Daoy (cell line): ENCODE measurements around the gene PCK1. TPM values are rescaled to one million over a fixed set of nuclear protein-coding genes. Genes with fewer than 3 reads are reported as not detected.
A peak's percentile ranks its signal among the peaks of the same experiment; 100 is the strongest.
"Not testable (repeated sequence)": the region's sequence is repeated elsewhere in the genome, so short reads cannot be mapped to it uniquely, and the experiment has no call there.

Source experiments
- DNase-seq: peaks from one replicate; pipeline ENCODE4 v3.0.0-alpha.2; 2015; ENCODE audit warnings: low read depth
- total RNA-seq: library from RNA; depleted of rRNA; stranded (reverse); fragments of >200 nt; shearing (Covaris generic); gene quantifications from 2 replicates; pipeline ENCODE4 v1.2.3, GENCODE V29; 2014; rRNA removed

Gene PCK1
- total RNA-seq = not detected in 2 replicates

GRCh38 chr20:57560554-57561355 is at the start of gene PCK1:
Gene PCK1, plus strand, starts transcription at chr20:57561110. Its CDS starts 302 bp downstream, at chr20:57561412.
- DNase-seq = peak; percentile 66

GRCh38 chr20:57511709-57512108 is 49.2 kb upstream of the PCK1 start:
- not testable (repeated sequence) for DNase-seq

GRCh38 chr20:57512432-57512831 is 48.5 kb upstream of the PCK1 start:
- DNase-seq = no peak

GRCh38 chr20:57513199-57513598 is 47.7 kb upstream of the PCK1 start:
- DNase-seq = peak; percentile 27

- peak; percentile 53 for DNase-seq
These were observed 46.6 kb upstream of the PCK1 start for GRCh38 chr20:57514273-57514751.

GRCh38 chr20:57517904-57518303 is 43.0 kb upstream of the PCK1 start:
- DNase-seq = no peak

GRCh38 chr20:57522380-57523140 is 38.4 kb upstream of the PCK1 start:
- DNase-seq = no peak

- DNase-seq = no peak
These were observed 37.1 kb upstream of the PCK1 start for GRCh38 chr20:57523782-57524181.

- no peak for DNase-seq
These were observed 36.3 kb upstream of the PCK1 start, which contains the start of gene CTCFL for GRCh38 chr20:57524511-57525176. Gene CTCFL, minus strand, starts transcription at chr20:57525140. Its CDS starts 935 bp downstream, at chr20:57524205.

GRCh38 chr20:57525328-57526086 is 35.4 kb upstream of the PCK1 start:
- no peak for DNase-seq

GRCh38 chr20:57526087-57526884 is 34.6 kb upstream of the PCK1 start:
- peak; percentile 23 for DNase-seq

GRCh38 chr20:57526885-57527460 is 33.9 kb upstream of the PCK1 start:
- DNase-seq = no peak

- no peak for DNase-seq
These were observed 33.2 kb upstream of the PCK1 start for GRCh38 chr20:57527728-57528127.

- no peak for DNase-seq
These were observed 32.8 kb upstream of the PCK1 start for GRCh38 chr20:57528148-57528547.

- no peak for DNase-seq
These were observed 31.7 kb upstream of the PCK1 start for GRCh38 chr20:57529160-57529585.

- DNase-seq = no peak
These were observed 31.1 kb upstream of the PCK1 start for GRCh38 chr20:57529810-57530209.

GRCh38 chr20:57530327-57530981 is 30.5 kb upstream of the PCK1 start:
- no peak for DNase-seq

GRCh38 chr20:57532104-57532503 is 28.8 kb upstream of the PCK1 start:
- DNase-seq = no peak

- no peak for DNase-seq
These were observed 25.6 kb upstream of the PCK1 start for GRCh38 chr20:57535297-57535696.
